ENCODE measurements around the gene DROSHA.

DROSHA gene

DNA sequence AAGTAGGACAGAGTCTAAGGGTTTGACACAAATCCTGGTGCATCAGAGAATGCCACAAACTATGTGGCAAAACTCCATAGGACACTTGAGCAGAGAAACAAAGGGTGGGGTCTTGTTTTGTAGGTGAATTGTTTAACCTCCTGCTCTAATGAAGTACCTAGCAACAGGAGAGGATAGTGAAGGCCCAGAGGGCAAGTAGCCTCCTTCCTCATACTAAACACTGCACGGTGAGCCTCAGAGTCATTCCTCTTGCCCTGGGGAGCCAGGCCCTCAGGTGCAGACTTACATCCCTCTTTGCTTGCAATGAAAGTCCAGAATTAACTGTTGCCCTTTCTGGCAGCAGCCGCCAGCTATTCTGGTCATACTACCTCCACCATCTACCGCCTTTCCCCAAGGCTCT is 166.1 kb downstream of the DROSHA start:
- H3K27ac ChIP-seq (ENCODE audit: low read depth, low read length), result no peak overlapping the region
- H3K79me2 ChIP-seq (ENCODE audit: control insufficient read depth, low read length), result no peaks in the 10 kb centered on the region
- TF ChIP-seq, protein P1, sequence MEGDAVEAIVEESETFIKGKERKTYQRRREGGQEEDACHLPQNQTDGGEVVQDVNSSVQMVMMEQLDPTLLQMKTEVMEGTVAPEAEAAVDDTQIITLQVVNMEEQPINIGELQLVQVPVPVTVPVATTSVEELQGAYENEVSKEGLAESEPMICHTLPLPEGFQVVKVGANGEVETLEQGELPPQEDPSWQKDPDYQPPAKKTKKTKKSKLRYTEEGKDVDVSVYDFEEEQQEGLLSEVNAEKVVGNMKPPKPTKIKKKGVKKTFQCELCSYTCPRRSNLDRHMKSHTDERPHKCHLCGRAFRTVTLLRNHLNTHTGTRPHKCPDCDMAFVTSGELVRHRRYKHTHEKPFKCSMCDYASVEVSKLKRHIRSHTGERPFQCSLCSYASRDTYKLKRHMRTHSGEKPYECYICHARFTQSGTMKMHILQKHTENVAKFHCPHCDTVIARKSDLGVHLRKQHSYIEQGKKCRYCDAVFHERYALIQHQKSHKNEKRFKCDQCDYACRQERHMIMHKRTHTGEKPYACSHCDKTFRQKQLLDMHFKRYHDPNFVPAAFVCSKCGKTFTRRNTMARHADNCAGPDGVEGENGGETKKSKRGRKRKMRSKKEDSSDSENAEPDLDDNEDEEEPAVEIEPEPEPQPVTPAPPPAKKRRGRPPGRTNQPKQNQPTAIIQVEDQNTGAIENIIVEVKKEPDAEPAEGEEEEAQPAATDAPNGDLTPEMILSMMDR (IDR thresholded peaks at IDR 0.05; ENCODE audit: low read depth, low read length, poor library complexity, severe bottlenecking), result no peak
- no peak for TF ChIP-seq EZH2phosphoT487 (IDR thresholded peaks at IDR 0.05; ENCODE audit: borderline replicate concordance, low read length)
- no peaks in the 10 kb centered on the region for H3K36me3 ChIP-seq (ENCODE audit: control insufficient read depth, low read length)
- H3K9me2 ChIP-seq (replicated peaks; ENCODE audit: control insufficient read depth, low read length), result no peaks in the 10 kb centered on the region; the same call in 1 of the 2 replicates
- no peaks in the 10 kb centered on the region for H3K9me3 ChIP-seq (ENCODE audit: control insufficient read depth, insufficient read depth, low read length)
- no peaks in the 10 kb centered on the region for H3F3A ChIP-seq (ENCODE audit: control insufficient read depth, insufficient read depth)
- H4K20me1 ChIP-seq (ENCODE audit: control insufficient read depth, insufficient read depth, low read depth, low read length), result no peaks in the 10 kb centered on the region
- H3K4me2 ChIP-seq (ENCODE audit: low read length), result no peak overlapping the region
- no peaks in the 10 kb centered on the region for H3K27me3 ChIP-seq (ENCODE audit: control insufficient read depth, low read length)
- no peaks in the 10 kb centered on the region for H3K4me1 ChIP-seq (ENCODE audit: control insufficient read depth, low read length)
- no peak overlapping the region for H3K4me3 ChIP-seq (ENCODE audit: low read length)

DNA sequence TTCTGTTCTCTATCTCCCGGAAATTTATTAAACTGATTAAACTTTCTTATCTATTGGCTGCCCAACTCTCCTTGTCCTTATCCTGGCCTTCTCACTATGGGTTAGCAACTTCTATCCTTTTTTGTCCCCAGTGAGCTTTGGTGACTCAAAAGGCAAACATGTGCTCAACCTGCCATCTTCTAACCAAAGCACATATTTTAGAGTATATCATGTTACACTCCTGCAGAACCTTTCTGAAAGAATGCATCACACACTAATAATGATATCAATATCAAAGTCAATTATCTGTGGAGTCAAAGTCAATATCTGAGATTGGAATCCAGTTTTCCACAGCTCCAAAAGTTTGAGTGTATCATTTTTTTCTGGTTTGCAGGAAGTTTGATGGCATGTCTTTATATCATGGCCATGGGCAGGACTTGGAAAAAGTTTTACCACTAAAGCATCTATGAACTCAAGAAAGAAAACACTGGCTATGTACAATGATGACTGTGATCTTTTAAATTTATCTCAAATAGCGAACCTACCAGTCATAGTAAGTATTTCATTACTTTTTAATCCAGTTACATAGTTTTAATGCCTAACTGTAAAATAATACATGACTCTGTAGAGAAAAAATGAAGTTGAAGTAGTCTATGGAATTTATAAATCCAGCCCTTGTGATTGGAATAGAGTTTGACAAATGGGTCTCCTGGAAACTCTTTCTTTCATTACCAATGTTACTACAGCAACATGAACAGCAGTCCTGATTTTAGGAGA is 166.8 kb downstream of the DROSHA start:
- no peak overlapping the region for H3K4me3 ChIP-seq (ENCODE audit: low read length)
- H3K36me3 ChIP-seq (ENCODE audit: control insufficient read depth, low read length), result no peaks in the 10 kb centered on the region
- TF ChIP-seq, protein P1 (IDR thresholded peaks at IDR 0.05; ENCODE audit: low read depth, low read length, poor library complexity, severe bottlenecking), result no peak
- TF ChIP-seq EZH2phosphoT487 (IDR thresholded peaks at IDR 0.05; ENCODE audit: borderline replicate concordance, low read length), result no peak
- no peaks in the 10 kb centered on the region for H3F3A ChIP-seq (ENCODE audit: control insufficient read depth, insufficient read depth)
- no peaks in the 10 kb centered on the region; the same call in 1 of the 2 replicates for H3K9me2 ChIP-seq (replicated peaks; ENCODE audit: control insufficient read depth, low read length)
- H3K79me2 ChIP-seq (ENCODE audit: control insufficient read depth, low read length), result no peaks in the 10 kb centered on the region
- no peaks in the 10 kb centered on the region for H3K4me1 ChIP-seq (ENCODE audit: control insufficient read depth, low read length)
- H3K27ac ChIP-seq (ENCODE audit: low read depth, low read length), result no peak overlapping the region
- no peaks in the 10 kb centered on the region for H4K20me1 ChIP-seq (ENCODE audit: control insufficient read depth, insufficient read depth, low read depth, low read length)
- no peaks in the 10 kb centered on the region for H3K27me3 ChIP-seq (ENCODE audit: control insufficient read depth, low read length)
- H3K9me3 ChIP-seq (ENCODE audit: control insufficient read depth, insufficient read depth, low read length), result no peaks in the 10 kb centered on the region
- no peak overlapping the region for H3K4me2 ChIP-seq (ENCODE audit: low read length)

DNA sequence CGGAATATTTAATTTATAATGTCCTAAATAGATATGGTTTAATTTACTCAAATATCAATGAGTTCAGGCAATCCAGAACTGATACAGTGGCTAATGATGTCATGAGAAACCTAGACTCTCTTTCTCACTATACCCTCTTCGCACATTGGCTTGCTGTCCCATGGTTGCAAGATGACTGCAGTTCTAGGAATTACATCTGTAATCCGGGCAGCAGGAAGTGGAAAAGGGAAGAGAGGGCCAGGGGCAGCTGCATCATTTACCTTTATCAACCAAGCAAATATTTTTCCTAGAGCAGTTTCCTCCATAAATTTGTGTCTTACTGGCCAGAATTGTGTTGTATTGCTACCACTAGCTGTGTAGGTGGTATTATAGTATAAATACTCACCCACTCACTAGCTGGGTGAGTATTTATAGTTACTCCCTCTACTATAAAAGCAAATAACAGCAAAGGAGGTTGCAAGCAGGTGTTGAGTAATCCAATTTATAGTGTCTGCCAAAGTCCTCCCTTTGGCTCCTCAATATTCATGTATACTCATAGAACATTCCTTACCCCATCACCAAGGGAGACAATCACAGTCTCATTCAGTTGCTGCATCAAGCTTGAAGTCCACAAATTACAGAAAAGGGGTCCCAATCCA is 168.8 kb downstream of the DROSHA start:
- H3K4me1 ChIP-seq (ENCODE audit: control insufficient read depth, low read length), result no peaks in the 10 kb centered on the region
- no peaks in the 10 kb centered on the region for H3K79me2 ChIP-seq (ENCODE audit: control insufficient read depth, low read length)
- H3K4me2 ChIP-seq (ENCODE audit: low read length), result no peak overlapping the region
- no peaks in the 10 kb centered on the region for H4K20me1 ChIP-seq (ENCODE audit: control insufficient read depth, insufficient read depth, low read depth, low read length)
- H3K9me2 ChIP-seq (replicated peaks; ENCODE audit: control insufficient read depth, low read length), result no peaks in the 10 kb centered on the region; the same call in 1 of the 2 replicates
- H3K4me3 ChIP-seq (ENCODE audit: low read length), result no peak overlapping the region
- H3K27me3 ChIP-seq (ENCODE audit: control insufficient read depth, low read length), result no peaks in the 10 kb centered on the region
- H3K36me3 ChIP-seq (ENCODE audit: control insufficient read depth, low read length), result no peaks in the 10 kb centered on the region
- H3K9me3 ChIP-seq (ENCODE audit: control insufficient read depth, insufficient read depth, low read length), result no peaks in the 10 kb centered on the region
- no peak overlapping the region for H3K27ac ChIP-seq (ENCODE audit: low read depth, low read length)
- no peaks in the 10 kb centered on the region for H3F3A ChIP-seq (ENCODE audit: control insufficient read depth, insufficient read depth)
- TF ChIP-seq EZH2phosphoT487 (IDR thresholded peaks at IDR 0.05; ENCODE audit: borderline replicate concordance, low read length), result no peak
- TF ChIP-seq, protein P1 (IDR thresholded peaks at IDR 0.05; ENCODE audit: low read depth, low read length, poor library complexity, severe bottlenecking), result no peak
